SKM-1 treated with dmso at 0.1 percent for 144 hours (cell line): ENCODE results near the gene SCFD2.

Experiments used
- DNase-seq: peaks from one replicate; lab custom pipeline; 2025; ENCODE audit not compliant: unreplicated experiment; lab: John Stamatoyannopoulos, UW

The SCFD2 gene

DNA sequence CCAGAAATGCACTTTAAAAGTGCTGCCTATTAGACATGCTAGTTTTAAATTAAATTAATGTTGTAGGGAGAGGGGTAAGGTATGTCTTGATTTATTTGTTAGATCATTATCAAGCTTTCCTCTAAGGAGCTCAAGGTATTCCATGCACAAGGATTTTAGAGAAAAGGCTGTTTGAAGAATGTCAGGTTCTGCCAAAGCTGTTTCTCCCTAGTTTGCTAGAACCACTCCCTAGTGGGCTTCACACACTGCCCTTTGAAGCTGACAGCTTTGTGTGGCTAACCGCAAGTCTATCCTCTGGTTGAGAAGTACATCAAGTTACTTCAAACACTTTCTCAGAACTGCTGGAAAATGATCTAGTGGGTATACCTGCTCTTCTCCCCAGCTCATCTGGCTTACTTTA, 471.4 kb downstream of the SCFD2 start:
- DNase-seq = no peak

DNA sequence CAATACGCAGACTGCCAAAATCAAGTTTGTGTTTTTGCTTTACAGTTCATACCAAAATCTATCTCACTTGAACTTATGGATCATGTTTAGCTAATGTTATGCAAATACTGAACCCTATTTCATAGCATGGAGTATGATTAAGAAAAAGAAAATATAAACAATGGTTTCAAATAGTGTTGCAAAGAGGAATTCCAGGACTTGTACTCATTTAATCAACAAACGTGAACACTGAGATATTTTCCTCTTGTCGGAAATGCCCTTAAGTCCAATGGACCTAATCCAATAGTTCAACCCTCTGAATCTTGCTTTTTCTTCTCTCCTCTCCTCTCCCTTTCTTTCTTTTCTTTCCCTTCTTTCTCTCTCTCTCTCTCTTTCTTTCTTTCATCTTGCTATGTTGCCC, 473.0 kb downstream of the SCFD2 start:
- no peak for DNase-seq

DNA sequence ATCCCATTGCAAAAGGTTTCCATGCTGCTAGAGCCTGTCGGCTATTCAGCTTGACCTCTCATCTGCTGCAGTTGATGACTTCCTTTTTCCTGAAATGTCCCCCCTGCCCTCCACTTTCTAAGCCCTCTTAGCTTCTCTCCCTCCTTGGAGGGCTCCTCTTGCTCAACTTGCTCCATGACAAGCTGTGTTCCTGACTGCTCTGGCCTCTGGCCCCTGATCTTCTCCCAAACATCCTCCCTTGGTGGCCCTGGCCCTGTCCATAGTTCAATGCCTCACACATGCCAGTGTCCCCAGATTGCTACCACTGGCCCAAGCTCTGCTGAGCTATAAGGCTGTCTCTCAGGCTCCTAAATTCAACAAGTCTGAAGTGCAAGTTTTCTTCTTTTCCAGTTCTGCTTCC, 474.1 kb downstream of the SCFD2 start:
- no peak for DNase-seq

DNA sequence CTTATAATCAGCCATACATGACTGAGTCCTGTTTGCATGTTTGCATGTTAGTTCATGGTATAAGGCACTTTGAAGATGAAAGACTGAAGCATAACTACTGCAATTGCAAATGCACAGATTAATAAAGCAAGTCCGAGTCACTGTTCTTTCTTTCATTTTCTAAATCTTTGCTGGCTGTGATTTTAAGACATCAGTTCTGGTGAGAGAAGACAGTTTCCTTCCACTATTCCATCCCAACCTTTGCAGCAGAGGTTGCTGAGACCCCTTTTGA, 475.4 kb downstream of the SCFD2 start:
- DNase-seq = no peak

DNA sequence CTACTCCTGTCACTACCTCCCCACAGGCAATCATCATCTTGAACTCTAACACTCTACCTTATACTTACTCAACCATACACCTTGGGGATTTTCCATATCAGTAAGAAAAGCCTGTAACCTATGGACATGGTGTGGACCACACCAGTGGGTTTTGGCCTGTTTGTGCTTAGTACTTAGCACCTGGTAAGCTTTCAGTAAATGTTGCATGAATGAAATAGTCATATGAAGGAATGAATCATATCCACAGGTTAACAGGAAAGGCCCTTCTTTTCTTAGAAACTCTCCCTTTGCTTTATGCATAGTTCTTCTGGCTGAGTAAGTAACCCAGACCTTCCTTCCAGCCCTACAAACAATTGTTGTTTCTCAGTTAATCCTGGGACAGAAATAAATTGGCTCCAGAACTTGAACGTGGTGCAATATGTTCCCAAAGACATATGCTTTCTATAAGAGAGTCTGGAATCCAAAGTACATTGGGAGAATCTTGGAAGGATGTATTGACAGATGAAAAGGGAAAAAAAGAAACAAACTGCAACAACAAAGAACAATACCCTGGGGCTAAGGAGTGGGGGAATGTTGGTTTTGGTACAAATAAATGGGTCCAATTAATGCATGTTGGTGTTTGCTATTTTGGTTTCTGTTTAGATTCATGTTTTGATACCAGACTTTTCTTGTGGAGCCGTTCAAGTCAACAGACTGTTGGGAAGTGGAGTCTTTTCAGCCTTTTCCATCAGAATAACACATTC, 475.9 kb downstream of the SCFD2 start:
- no peak for DNase-seq

DNA sequence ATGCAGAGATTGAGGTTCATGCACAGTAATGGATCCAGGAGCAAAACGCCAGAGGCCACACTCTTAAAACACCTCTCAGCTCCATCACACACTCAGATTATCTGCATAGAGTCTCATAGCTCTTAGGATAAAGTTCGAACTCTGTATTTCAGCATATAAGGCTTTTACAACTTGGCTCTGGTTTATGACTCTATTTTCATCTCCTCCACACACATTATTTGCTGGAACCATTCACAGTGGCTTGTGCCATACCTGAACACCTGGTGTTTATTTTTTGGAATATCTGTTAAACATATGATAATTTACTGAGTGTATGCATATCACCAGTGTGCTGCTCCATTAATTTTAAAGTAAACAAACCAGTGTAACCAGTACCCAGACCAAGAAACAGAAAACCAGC, 476.5 kb downstream of the SCFD2 start:
- no peak for DNase-seq

DNA sequence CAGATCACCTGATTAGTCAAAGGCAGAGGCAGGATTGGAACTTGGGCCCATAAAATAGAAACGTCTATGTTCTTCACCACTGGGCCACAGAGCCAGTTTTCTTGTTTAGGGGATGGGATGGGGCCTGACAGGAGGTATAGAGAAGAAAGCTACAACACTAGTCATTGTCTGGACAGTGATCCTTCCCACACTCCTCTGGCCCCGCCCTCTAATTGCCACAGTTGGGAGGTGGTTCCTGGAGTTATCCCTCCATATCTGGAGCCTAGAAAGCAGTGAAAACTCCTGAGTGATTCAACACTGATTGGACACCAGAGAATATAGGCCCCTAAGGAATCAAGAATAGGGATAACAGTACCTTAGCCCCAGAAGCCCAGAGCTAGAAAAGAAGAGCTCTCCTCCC, 480.9 kb downstream of the SCFD2 start:
- DNase-seq = no peak

DNA sequence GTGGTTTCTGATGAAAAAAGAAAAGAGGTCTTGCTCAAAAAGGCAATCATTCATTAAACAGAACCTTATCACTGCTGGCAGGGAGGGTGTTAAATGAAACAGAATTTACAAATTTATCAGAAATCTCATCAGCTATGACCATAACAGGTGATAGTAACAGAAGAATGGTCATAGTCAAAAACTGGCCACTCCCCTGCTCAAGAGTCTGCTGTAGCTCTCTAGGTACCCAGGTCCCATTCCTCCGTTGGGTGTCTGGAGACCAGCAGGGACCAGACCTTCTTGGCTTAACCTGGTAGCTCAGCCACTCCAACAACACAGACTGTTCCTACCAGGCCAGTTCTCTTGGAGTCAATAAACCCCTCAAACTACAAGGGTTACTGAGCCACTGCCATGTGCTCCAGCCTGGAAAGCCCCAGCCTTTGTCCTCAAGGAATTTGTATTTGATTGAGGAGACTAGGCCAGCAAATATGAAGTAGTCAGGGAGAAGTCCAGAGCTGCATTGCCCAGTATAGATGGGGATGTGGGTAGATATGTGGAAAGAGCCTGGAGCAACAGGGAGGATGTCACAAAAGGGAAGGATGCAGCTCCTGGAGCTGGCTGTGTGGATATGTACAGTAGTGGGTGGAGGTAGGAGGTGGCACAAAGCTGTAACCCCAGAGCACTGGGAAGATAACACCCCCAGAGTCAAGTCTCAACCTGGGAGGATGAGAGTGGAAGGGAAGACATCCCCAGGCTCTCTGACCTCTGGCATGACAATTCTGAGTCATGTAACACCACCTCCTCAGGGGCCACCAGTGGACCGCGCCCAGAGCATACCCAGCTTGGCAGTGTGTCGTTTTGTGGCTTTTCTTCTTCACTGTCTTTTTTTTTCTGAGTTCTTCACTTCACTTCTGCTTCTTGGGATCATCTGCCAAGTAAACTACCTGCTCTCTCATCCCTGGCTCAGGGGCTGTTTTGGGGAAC, 481.9 kb downstream of the SCFD2 start:
- DNase-seq = no peak

DNA sequence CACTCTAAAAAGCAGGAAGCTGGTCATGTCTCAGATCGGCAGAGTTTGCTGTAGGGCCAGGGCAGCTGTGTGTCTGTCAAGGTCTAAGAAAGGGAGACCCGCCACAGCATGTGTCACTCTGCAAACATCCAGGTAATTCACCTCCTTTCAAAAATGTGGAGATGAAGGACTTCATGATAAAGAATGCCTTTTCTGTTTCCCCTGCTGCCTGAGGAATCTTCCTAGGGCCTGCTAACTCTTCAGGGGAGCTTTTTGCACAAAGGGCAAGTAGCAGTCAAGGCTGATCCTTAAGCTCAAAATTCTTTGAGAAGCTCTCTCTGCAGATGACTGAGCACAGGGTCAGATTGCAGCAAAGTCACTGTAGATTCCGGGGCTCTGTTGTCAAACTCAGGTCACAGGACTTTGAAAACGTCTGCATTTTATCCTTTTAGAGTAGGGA, 482.7 kb downstream of the SCFD2 start:
- no peak for DNase-seq

DNA sequence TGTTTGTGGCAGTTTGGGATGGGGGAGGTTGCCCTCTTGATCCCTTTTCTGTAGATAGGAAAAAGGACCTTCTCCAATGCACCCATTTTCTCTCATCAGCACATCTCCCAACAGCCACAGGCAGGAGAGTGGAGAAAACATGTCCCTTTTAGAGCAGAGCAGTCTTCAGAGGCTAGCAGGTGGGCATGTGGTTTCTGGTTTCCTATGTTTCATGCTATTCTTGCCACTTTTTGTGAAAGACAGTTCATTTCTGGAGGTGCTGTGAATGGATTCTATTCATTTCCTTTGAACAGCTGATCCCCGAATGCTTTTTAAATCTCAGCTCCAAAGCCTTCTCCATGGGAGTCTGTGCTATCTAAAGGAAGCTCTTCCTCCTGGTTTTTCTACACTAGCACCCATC, 484.9 kb downstream of the SCFD2 start:
- no peak for DNase-seq

DNA sequence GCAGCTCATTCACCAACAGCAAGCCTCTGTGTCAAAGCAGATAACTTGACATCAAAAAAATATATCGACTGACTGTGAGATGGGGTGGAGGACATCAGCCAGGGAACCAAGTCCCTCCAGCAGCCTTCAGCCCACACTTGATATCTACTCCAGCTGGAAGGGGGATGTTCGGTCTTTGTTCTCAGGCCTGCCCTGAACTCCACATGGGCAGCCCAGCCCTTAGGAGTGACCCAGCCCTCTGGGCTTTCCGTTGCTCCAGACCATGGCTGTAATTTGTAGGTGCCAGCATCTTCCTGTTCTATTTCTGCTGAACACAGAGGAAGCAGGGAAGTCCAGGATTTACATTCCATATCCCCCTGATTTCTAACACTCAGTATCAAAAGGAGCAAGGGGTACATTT, 486.4 kb downstream of the SCFD2 start:
- no peak for DNase-seq

DNA sequence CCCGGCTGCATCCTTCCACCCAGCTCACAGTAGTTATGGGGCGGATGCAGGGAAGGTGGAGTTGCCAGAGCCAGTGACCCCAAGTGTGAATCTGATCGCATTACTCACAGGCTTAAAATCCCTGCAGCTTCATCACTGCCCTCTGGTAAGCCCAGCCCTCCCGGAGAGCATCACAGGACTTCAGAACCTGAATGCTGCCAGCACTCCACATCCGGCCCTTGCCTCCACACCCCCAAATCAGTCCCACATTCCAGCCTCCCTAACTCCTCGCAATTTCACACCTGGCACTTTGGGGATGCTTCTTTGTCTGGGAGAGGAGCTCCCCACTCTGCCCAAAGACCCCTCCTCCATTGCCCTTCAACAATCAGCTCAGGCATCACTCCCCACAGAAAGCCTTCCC, 488.2 kb downstream of the SCFD2 start:
- no peak for DNase-seq

DNA sequence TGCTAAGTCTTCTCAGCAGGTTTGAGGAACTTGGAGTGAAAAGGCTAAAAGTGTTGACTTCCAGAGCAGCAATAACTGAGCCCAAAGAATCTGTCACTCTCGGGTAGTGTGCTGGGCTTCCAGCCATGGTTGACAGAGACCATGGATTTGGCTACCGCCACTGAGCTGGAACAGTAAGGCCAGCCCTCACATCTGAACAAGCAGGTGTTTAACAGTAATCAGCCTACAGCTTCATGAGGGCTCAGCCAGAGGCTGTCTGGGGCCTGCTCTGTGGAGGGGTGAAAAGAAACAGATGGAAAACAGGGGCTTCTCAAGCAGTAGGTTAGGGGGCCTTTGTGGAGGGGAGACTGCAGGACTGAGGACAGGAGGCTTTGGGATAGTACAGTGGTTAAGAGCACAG, 488.8 kb downstream of the SCFD2 start:
- DNase-seq = no peak

DNA sequence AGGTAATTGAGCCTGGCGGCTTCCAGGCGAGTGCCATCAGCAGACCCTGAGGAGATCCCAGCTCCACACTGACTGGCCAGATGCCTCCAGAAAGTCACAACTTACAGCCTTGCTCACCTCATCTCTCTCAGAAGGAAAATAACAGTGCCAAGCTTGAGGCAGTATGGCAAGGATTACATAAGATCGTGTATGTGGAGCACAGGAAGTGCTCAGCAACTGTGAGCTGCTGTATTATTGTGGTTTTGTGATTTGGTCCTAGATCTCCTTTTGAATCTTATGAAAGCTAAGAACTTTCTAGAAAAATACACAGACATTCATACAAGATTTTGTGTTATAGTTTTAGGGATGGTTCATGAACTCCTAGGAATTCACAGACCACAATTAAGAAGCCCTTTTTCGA, 489.8 kb downstream of the SCFD2 start:
- DNase-seq = peak; percentile 28

DNA sequence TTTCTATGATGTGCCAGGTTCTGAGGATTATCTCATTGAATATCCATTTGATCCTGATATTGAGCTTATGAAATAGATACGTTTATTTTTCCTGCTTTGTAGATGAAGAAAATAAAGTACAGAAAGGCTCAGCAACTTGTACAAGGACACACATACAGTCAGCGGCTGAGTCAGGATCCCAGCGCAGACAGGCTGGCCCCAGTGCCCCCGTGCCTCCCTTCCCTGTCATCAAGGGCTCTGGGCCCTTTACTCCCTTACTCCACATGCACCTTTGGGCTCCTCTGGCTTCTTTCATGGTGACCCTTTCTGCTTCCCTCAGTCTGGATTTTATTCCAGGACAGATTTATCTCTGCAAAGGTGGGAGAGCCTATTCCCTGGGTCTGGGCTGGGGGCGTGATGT, 490.9 kb downstream of the SCFD2 start:
- DNase-seq = no peak

DNA sequence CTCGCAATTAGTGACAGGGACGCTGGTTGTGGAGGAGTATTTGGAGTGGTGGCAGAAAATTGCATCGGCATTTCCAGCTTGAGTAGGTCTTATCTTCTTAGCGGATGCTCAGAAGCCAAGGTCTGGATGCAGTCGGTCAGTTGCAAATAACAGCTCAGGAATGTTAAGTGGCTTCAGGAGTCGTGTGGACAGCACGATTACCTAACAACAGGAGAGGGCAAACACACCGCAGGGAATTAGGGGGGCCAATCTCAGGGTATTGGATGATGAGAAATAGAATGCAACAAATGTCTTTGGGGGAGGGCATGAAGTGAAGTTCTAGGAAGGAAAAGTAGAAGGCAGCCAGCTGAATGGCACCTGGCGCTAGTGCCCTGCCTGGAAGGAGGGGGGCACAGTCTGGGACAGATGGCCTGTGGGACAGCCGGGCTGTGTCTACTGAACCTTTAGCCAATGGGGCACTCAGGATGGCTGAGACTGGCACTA, 492.0 kb downstream of the SCFD2 start:
- DNase-seq = no peak

DNA sequence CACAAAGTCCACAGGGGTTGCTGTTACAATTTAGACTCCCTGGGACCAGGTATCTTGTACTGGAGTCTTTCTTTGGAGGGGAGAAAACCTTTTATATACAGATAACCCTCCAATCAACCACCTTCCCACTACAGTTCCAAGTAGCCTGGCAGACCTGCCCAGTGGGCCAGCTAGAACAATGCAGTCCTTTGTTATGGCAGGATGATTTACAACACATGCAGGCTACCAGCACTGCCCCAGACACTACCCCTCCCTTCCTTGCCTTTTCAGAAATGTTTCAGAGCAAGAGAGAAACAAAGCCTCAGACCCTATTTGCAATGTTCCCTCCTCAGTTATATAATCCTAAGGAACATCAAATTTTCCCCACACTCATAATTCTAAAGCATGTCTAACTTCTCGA, 492.7 kb downstream of the SCFD2 start:
- no peak for DNase-seq

DNA sequence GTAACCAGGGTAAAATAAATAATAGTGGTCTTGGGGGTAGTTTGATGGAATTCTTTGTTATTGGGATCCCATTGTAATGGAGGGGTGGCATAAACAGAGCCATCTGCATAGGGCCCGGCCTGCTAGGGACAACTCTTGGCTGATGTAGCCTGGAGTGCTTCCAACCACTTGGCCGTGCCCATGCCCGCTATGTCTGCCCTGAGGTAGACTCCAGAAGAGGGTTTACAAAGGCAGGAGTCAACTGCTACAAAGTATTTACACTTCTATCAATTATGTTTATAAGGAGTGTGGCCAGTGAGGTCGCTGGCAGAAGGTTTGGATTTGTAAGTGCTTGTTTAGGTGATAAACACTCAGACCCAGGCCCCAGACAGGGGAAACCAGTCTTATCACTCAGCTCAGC, 495.6 kb downstream of the SCFD2 start:
- DNase-seq = no peak

DNA sequence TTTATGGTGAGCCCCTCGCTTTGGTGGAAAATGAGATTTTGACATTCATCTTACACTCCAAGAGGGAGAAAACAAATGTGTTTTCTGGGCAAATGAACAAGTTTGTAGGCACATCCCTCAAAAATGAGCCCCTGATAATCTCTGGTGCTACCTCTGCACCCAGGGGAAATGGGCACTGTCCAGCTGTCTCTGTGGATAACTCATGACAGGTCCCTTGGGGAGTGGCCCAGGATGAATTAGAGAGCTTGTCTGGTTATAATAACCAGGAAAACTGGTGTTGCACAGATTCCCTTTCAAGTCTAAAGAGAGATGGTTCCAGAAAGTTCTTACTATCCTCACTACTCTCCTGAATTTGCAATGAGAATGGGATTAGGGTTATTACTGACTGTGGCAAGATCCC, 496.2 kb downstream of the SCFD2 start:
- no peak for DNase-seq

DNA sequence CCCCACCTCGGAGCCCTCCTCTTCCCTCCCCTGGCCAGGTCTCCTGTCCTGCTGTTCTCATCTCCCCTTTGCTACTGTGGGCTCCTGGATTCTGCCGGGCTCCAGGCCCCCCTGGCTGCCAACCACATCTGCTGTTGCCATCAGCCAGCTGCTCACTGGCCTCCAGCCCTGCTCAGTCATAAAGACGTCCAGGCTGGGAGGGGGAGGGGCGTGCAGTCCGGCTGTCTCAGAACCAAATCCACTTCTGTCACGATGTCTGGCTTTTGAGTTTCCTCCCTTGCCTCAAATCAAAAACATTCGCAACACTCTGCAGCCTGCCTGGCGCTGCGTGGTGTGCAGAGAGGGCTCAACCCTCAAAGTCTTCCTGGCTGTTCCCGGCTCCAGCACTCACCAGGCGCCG, 496.7 kb downstream of the SCFD2 start:
- no peak for DNase-seq

DNA sequence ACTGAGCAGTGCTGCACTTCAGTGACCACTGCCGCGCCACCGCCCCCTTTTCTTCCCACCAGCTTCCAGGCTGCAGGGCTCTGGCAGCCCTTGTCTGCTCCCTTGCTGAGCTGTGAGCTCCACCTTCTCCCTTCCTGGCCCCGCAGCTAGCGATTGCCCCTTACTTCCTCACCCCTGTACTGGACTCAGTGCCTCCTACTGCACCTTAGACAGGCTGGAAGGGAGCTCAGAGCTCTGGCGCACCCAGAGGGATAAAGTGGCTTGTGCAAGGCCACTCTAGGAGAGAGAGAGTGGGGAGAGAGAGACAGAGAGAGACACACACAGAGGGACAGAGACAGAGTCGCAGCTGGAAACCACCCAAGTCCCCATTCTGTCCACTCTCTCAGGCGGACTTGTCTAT, 497.7 kb downstream of the SCFD2 start:
- no peak for DNase-seq

DNA sequence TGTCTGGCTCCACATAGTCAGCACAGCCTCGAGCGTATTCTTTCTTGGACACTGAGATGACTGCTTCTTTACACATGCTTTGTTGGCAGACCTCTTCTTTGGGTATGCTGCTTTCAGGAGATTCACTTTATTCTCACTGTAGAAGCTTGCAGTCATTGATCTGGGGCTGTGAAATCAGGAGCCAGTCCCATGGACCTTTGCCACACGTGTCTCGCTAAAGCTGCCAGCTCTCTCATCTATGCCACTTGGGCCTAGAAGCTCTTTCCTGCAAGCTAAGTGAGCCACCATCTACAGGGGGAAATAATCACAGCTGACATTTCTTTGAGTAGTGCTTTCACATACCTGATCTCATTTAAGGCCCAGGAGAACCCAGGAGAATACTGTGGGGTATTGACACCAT, 498.7 kb downstream of the SCFD2 start:
- no peak for DNase-seq
